Islet precursor cell (in vitro differentiated cells): ENCODE measurements around the gene HTRA3.

Experiments used
- DNase-seq: peaks from one replicate; pipeline ENCODE4 v3.0.0-alpha.2; 2018

The HTRA3 gene

GRCh38 chr4:8270418-8270771, 841 bp downstream of the HTRA3 start:
- DNase-seq, result no peak

DNA sequence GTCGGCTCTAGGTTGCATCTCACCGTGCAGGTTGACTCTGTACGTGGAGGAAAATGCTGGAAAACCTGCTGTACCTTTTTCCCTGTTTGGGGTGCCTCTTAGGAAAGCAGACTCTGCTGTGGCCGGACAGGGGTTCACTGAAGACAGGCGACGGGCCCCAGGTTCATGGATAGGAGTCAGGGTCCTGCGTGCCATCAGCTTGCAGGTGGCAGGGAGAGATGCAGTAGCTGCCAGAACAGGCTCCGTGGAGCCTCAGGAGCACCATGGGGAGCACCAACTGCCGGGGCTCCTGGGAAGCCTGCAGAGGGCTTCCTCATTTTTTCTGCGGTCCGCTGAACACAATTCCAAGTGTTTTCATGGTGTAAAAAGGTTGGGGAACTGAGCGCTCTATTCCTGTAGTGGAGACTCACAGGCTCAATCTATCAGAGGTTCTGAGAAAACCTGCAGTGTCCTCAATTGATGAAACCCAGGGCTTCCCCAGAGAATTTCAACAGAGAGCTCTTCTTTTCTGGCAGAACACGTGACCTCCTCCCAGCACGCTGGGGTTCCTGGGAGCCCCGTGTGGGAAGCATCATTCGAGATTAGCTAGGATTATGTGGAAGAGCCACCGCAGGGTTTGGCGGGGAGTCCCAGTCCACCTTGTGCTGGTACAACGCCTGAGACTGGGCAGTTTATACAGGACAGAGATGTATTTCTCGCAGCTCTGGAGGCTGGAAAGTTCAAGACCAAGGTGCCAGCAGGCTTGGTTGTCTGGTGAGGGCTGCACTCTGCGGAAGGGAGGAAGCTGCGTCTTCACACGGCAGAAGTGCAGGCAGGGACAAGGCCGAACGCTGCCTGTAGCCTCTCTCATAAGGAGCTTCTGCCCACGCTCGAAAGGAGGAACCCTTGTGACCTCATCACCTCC, 1.6 kb downstream of the HTRA3 start:
- DNase-seq, result no peak

DNA sequence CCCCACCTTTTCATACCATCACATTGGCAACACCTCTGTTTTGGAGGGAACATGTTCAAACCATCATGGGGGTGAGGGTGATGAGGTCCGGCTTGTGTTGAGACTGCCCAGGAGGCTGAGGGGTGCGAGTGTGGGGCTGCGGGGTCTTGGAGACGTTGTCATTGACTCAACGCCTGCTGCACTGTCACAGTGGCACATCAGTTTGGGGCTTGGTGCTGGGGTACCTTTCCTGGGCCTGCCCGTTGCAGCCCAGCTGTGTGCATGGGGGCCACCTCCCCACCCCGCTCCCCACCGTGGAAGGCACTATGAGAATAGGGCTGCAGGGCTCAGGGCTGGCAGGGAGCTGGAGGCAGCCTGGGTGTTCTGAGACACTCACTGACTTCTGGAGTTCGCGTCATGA, 2.3 kb downstream of the HTRA3 start:
- DNase-seq, result no peak

DNA sequence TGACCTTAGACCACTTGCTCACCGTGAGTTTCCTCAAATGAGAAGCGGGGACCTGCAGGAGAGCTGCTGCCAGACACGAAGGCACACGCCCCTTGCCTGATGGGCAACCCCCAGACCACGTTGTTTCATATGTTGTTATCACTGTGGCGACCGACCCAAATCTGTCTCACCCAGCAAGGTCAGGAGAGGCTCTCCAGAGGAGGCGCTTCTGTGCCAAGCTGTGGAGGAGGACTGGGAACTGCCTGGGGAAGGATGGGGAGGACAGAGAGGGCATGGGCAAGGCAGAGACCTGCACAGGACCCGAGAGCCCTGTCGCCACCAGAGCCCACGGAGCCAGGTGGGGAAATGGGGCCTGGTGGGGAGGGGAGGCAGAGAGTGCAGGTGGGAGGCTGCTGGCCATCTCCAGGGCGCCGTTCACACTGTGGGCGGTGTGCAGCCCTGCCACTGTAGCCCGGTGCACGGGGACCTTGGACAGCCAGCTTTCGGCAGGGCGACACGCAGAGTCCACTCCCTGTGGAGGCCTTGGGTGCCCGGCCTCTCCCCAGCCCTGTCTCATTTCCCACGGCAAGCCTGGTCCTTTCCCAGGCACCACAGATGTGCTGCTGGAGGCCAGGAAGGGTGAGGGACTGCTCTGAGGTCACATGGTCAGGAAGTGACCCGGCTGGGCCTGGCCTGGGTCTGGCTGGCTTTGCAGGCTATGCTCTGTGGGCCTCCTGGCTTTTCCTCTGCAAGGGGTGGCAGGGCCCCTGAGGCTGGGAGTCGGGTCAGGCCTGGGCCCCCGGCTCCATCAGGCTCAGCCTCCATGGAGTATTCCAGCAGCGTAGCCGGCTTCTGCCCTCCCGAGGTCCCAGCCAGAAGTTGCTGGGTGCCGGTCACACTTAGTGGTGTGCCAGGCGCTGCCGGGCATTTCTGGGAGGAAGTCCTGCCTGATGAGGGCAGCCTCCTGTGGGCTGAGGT, 3.2 kb downstream of the HTRA3 start:
- DNase-seq, result peak; percentile 84

DNA sequence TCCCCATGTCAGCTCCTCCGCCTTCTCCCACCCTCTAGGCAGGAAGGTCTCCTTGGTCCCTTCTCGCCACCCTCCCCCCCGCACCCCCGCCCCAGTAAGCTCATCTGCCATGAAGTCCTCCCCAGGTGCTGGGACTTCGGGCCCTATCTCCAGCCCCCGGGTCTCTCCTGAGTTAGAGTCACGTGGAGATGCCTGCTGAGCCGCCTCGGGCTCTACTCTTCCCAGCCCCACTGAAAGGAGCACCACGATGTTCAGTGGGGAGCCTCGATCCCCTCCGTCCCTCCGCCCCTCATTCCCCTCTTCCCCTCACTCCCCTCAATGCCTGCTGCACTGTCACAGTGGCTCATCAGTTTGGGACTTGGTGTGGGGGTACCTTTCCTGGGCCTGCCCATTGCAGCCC, 3.9 kb downstream of the HTRA3 start:
- no peak for DNase-seq

DNA sequence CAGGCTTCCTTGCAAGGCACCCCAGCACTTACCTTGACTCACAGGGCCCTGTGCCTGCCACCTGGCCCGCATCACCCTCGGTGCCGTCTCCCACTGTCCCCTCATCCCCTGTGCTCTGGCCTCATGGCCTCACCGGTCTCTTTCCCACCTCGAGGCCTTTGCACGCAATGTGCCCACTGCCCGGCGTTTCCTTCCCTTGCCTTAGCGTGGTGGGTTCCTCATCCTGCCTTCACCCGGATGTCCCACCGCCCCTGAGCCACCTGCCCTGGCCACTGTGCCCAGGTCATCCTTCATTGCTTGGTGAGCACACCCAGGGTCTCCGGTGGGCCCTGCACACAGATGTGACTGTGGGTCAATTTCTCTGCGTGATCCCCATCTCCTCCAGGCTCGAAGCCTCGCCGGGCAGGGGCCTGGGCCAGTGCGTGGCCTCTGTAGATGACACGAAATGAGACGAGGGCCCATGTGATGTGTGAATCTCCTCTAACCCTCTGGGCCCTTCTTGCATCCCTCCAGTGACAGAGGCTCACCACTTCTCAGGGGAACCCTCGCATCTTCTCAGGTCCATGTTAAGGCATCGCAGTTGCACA, 4.6 kb downstream of the HTRA3 start:
- DNase-seq, result no peak

GRCh38 chr4:8274765-8275547, 5.4 kb downstream of the HTRA3 start:
- DNase-seq, result peak; percentile 81

GRCh38 chr4:8275548-8275910, 6.0 kb downstream of the HTRA3 start:
- DNase-seq, result no peak

GRCh38 chr4:8276358-8277240, 7.0 kb downstream of the HTRA3 start:
- no peak for DNase-seq

DNA sequence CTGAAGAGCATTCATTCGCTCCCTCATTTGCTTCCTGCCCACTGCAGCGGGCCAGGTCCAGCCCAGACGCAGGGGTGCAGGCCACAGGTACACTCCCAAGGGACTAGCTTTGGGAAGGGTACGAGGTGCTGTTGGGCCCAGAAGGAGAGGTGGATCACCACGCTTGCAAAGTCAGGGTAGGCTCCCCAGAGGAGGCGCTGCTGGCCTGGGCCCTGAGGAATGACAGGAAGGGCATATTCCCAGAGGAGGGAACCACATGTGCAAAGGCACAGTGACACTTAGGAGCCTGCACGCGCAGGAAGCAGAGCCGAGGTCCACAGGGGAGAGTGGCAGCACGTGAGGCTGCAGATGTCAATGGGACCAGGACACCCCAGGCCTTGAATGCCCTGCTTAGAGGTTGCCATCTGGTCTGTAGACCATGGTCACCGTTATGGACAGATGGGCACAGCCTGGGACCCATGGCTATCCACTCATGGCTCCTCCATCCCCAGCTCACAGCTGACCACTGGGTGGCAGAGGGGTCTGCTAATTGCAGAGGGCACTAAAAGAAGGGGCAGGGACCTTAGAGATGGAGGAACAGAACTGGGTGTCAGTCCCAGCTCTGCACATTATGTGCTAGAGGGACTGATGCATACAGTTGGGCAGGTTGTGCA, 7.9 kb downstream of the HTRA3 start:
- no peak for DNase-seq

GRCh38 chr4:8278009-8278395, 8.4 kb downstream of the HTRA3 start:
- no peak for DNase-seq

- DNase-seq, result no peak
Measured at GRCh38 chr4:8278421-8279287, 9.1 kb downstream of the HTRA3 start.

GRCh38 chr4:8279321-8280157, 10.0 kb downstream of the HTRA3 start:
- no peak for DNase-seq

DNA sequence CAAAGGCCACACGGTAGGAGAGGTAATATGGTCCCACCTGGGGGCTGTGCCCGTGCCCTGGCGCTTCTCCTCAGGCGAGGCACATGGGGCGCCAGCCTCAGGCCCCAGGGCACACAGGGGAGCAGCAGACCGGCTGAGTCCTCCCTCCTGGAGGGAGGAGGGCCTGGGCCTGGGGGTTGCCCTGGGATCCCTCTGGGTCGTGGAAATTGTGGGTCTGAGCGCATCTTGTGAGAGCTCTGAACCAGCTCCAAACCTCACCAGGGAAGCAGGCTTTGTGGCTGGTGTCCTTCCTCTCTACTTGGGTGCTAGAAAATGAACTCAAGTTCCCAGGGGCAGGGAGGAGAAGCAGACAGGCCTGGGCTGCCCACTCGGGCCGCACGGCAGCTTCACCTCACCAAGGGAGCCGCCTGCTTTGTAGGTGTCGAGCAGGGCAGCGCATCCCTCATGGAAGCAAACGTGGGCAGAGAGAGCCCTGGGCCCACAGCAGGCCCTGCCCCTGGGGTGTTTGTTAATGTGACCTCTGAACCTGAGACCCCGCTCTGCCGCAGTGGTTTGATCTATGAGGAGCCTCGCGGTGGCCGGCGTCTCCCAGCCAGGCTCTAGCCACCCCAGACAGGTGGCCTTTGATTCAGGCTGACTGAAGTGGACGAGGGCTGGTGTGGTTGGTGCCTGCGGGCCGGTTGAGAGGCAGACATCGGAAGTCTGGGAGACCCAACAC, 10.8 kb downstream of the HTRA3 start:
- DNase-seq, result no peak

- no peak for DNase-seq
Measured at GRCh38 chr4:8280876-8281440, 11.4 kb downstream of the HTRA3 start.

DNA sequence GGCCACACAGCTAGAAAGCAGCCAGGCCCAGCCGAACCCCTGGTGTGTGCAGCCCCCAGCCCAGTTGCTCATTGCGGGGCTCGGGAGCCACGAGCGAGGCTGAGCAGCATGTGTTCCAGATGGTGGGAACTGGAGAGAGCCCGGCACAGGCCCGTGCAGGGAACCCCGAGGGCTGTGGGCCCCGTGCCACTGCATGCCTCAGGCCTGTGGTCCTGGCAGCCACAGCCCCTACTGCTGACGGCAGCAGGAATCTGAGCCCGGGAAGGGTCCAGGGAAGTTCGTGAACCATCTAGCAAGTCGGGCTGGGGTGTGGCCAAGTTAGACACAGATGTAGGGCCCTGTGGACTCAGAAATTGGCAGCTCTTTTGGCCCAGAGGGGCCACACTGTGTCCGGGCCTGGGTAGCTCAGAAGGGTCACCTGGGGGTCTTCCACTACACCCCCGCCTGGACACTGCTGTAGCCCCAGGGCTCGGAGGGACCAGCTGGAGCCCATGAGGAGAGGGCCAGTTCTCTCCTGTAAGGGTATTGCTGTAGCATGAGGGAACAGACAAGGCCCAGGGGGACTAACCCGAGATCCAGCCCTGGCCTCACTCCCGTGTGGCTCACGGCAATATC, 12.1 kb downstream of the HTRA3 start:
- no peak for DNase-seq

DNA sequence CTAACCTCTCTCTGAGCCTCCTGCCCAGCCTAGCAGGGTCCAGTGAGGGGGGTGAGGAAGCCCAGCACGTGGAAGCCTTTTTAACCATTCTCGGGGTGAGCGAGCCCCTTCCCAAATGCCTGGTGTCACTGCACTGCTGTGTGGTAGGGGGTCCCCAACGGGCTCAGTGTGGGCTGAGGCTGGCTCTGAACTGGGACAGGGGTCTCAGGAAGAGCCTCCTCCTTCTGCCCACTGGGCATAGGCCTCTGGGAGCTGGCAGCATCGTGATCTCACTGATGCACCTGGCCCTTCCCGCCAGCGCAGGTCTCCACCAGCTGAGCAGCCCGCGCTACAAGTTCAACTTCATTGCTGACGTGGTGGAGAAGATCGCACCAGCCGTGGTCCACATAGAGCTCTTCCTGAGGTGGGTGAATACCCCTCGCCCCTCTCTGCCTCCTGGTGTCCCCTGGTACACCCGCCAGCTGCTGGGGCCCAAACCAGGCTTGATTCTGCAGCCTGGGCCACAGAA, 12.6 kb downstream of the HTRA3 start:
- no peak for DNase-seq
